ENCODE data around the gene HSD17B4.
"Not testable (repeated sequence)": the region's sequence is repeated elsewhere in the genome, so short reads cannot be mapped to it uniquely, and the experiment has no call there.

HSD17B4 gene

DNA sequence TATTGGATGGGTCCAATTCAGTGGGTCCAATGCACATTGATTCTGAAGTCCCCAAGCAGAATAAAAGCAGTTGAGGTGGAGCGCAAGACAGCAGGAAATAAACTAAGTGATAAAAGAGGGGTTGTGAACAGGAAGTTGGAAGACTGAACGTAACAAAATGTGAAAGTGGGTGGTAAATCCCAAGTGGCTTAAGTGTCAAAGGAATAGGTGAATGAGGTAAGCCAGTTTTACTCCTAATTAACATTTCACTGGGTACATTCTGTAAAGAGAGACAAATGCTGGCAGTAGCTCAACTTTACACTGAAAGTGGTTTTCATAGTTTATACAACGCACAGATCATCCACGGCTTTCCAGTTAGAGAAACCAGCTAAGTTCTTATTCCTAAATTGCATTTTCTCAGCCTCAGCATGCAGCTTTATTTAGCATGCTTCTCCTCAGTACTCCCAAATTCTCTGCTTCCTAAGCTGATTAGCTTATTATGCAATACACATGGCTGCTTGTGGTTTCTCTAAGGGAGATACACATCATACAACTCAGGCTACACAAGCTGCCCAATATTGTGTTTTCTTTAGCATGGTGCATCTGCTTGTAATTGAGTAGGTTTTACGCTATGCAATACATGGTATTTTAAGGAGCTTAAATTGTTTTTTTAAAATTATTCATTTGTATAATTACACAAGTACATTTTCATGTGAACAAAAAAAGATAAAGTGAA lies 34.2 kb upstream of the HSD17B4 start:
- H3K27me3 Mint-ChIP-seq: peaks cover 4% of the 10 kb centered on the region
- CTCF ChIA-PET: interaction anchor here (0.7 to 1.3 kb wide), 3 partner anchors 17 to 440 kb away, joined by 3 to 6 read pairs (median 4); partner anchors contain the start of gene DTWD2
- H3K4me1 Mint-ChIP-seq: peaks cover 15% of the 10 kb centered on the region
- no peak overlapping the region for H3K27ac Mint-ChIP-seq
- H3K4me3 Mint-ChIP-seq: no peak overlapping the region
- no peak for DNase-seq
- no peaks in the 10 kb centered on the region for H3K36me3 Mint-ChIP-seq
- H3K9me3 Mint-ChIP-seq: no peaks in the 10 kb centered on the region

DNA sequence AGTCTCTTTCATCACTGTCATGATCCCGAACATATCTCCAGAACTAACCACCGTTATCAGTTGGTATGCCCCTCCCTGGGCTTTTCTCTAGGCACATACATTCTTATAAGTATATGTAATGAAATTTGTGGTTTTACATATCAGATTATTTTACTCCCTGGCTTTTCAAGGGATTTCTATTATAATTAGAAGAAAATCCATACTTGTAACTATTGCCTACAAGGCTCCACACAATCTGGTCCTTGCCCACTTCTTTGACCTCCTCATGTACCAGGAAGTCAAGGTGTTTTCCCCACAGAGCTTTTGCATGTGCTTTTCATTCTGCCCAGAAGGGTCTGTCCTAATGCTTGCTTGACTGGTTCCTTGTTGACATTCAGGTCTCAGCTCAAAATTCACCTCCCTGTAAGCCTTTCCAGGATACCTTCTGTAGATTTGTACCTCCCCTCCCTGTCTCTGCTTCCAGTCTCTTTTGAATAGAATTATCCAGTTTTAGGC lies 33.6 kb upstream of the HSD17B4 start:
- Mint-ChIP-seq H3K27ac (no peak overlapping the region), H3K27me3 (peaks cover 4% of the 10 kb centered on the region), H3K9me3 (no peaks in the 10 kb centered on the region), H3K4me1 (peaks cover 15% of the 10 kb centered on the region), H3K36me3 (no peaks in the 10 kb centered on the region), H3K4me3 (no peak overlapping the region)
- CTCF ChIA-PET: interaction anchor here (0.7 to 1.3 kb wide), 3 partner anchors 16 to 440 kb away, joined by 3 to 6 read pairs (median 4); partner anchors contain the start of gene DTWD2
- DNase-seq: no peak

DNA sequence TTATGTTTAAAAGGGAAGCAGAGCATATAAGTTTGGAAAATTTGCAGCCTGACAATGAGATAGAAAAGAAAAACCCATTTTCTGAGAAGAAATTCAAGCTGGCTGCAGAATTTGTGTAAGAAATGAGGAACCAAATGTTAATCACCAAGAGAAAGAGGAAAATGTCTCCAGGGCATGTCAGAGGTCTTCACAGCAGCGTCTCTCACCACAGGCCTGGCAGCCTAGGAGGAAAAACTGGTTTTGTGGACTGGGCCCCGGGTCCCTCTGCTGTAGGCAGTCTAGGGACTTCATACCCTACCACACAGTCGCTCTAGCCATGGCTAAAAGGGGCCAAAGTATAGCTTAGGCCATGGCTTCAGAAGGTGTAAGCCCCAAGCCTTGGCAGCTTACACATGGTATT lies 32.1 kb upstream of the HSD17B4 start:
- peaks cover 15% of the 10 kb centered on the region for H3K4me1 Mint-ChIP-seq
- H3K27me3 Mint-ChIP-seq: peaks cover 4% of the 10 kb centered on the region
- H3K9me3 Mint-ChIP-seq: no peaks in the 10 kb centered on the region
- DNase-seq: no peak
- H3K36me3 Mint-ChIP-seq: no peaks in the 10 kb centered on the region
- H3K4me3 Mint-ChIP-seq: no peak overlapping the region
- CTCF ChIA-PET: interaction anchor here (0.8 to 1.3 kb wide), 2 partner anchors 15 to 432 kb away, joined by 3 read pairs; partner anchors contain the start of gene DTWD2
- H3K27ac Mint-ChIP-seq: no peak overlapping the region

DNA sequence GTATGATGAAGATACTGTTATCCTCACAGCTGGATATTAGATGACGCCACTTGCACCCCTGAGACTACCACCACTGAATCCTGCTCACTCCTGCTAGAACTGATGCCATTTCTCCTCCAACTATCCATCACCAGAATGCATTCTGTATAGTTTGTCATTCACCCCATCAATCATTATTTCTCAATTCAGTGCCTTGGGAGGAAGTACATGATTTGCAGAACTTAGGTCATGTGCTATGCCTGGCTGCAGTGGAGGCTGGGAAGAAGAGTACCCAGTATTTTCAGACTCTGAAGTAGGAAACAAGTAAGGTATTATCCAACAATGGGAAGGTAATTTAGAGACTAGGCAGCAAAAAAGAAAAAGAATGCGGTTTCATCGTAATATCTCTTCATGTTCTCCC lies 26.2 kb upstream of the HSD17B4 start:
- H3K36me3 Mint-ChIP-seq: no peaks in the 10 kb centered on the region
- CTCF ChIA-PET: interaction anchor here (0.5 to 0.8 kb wide), 2 partner anchors 12 to 14 kb away, joined by 3 to 4 read pairs; no protein-coding TSS in a partner anchor
- H3K4me1 Mint-ChIP-seq: no peaks in the 10 kb centered on the region
- no peak for DNase-seq
- H3K9me3 Mint-ChIP-seq: peaks cover under 1% of the 10 kb centered on the region
- no peak overlapping the region for H3K4me3 Mint-ChIP-seq
- peaks cover 7% of the 10 kb centered on the region for H3K27me3 Mint-ChIP-seq
- no peak overlapping the region for H3K27ac Mint-ChIP-seq

DNA sequence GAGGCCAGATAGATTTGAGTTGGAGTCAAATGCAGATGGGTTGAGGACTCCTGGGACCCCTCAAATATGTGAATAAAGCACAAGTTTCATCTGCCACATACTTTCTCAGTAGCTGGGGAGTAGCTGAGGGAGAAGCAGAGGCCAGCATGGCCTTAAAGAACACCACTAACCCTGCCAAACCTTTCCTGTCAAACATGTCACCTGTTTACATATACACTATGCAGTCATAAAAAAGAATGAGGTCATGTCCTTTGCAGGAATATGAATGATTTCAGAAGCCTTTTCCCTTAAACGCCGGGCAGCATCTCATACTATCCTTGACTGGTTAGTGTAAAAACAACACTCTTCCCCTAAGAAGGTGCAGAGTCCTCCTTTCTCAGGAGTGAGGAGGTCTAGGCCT lies 25.2 kb upstream of the HSD17B4 start:
- Mint-ChIP-seq H3K27ac (no peak overlapping the region), H3K4me1 (no peaks in the 10 kb centered on the region), H3K27me3 (peaks cover 11% of the 10 kb centered on the region), H3K36me3 (no peaks in the 10 kb centered on the region), H3K4me3 (no peak overlapping the region), H3K9me3 (peaks cover 2% of the 10 kb centered on the region)
- DNase-seq: no peak
- CTCF ChIA-PET: no interaction called here

DNA sequence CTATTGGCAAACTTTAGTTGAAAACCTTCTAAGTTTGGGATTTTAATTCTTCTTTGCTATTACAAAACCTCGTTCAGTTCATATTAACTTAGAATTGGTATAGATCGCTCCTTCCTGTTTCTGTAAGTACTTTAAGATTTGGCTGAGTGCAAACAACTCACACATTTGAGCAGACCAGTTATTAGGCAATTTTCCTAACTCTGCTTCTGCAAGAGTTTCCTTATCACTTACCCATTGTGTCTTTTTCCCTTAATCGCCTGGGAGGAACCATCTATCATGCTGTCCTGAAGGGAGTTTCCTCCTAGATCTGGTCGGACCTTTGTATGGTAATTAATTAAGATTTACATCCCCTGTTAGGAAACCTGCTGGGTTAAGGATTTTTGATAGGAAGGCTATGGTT lies 24.7 kb upstream of the HSD17B4 start:
- H3K27ac Mint-ChIP-seq, H3K4me1 Mint-ChIP-seq, DNase-seq, H3K36me3 Mint-ChIP-seq, CTCF ChIA-PET, H3K4me3 Mint-ChIP-seq, H3K9me3 Mint-ChIP-seq: not testable (repeated sequence)
- peaks cover 11% of the 10 kb centered on the region for H3K27me3 Mint-ChIP-seq

DNA sequence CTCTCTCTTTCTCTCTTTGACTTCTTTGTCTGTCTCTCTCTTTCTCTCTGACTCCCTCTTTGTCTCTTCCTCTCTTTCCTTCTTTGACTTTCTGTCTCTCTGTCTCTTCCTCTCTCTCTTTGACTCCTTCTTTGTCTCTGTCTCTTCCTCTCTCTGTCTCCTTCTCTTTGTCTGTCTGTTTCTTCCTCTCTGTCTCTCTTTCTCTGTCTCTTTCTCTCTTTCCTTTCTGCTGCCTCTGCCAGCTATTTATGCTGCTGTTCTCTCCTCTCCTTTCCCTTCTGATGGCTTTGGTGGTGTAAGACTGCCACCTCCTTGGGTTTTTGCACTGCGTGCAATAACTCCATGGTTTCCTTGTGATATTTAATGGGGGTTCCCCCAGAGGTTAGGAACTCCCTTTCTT lies 24.1 kb upstream of the HSD17B4 start:
- DNase-seq, CTCF ChIA-PET, H3K4me3 Mint-ChIP-seq, H3K36me3 Mint-ChIP-seq, H3K27ac Mint-ChIP-seq, H3K4me1 Mint-ChIP-seq, H3K9me3 Mint-ChIP-seq: not testable (repeated sequence)
- peaks cover 11% of the 10 kb centered on the region for H3K27me3 Mint-ChIP-seq

DNA sequence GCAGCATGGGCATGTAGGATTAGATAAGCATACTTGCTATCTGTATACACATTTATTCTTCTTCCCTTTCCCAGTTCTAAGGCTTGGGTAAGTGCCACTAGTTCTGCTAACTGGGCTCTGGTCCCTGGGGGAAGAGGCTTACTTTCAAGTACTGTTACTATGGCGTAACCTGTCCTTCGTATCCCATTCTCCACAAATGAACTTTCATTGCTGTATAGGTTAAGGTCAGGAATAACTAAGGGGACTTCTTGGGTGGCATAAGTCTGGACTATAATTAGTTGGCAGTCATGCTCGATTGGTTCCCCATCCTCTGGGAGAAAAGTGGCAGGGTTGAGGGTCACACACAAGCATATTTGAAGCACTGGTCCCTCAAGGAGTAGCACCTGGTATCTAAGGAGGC lies 23.7 kb upstream of the HSD17B4 start:
- H3K27me3 Mint-ChIP-seq: peaks cover 11% of the 10 kb centered on the region
- H3K4me3 Mint-ChIP-seq, H3K9me3 Mint-ChIP-seq, H3K36me3 Mint-ChIP-seq, H3K4me1 Mint-ChIP-seq, DNase-seq, H3K27ac Mint-ChIP-seq, CTCF ChIA-PET: not testable (repeated sequence)

DNA sequence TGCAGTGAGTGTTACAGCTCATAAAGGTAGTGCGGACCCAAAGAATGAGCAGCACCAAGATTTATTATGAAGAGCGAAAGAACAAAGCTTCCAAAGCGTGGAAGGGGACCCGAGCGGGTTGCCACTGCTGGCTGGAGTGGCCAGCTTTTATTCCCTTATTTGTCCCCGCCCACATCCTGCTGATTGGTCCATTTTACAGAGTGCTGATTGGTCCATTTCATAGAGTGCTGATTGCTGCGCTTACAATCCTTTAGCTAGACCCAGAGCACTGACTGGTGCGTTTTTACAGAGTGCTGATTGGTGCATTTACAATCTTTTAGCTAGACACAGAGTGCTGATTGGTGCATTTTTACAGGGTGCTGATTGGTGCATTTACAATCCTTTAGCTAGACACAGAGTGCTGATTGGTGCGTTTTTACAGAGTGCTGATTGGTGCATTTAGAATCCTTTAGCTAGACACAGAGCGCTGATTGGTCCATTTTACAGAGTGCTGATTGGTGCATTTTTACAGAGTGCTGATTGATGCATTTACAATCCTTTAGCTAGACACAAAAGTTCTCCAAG lies 19.5 kb upstream of the HSD17B4 start:
- not testable (repeated sequence) for H3K27ac Mint-ChIP-seq, DNase-seq, H3K4me3 Mint-ChIP-seq, H3K9me3 Mint-ChIP-seq, H3K36me3 Mint-ChIP-seq
- Mint-ChIP-seq H3K27me3 (peaks cover 26% of the 10 kb centered on the region), H3K4me1 (peaks cover 16% of the 10 kb centered on the region)
- CTCF ChIA-PET: interaction anchor here (1.0 kb wide), 1 partner anchor 445 kb away, joined by 4 read pairs; the partner anchor contains the start of gene DTWD2

DNA sequence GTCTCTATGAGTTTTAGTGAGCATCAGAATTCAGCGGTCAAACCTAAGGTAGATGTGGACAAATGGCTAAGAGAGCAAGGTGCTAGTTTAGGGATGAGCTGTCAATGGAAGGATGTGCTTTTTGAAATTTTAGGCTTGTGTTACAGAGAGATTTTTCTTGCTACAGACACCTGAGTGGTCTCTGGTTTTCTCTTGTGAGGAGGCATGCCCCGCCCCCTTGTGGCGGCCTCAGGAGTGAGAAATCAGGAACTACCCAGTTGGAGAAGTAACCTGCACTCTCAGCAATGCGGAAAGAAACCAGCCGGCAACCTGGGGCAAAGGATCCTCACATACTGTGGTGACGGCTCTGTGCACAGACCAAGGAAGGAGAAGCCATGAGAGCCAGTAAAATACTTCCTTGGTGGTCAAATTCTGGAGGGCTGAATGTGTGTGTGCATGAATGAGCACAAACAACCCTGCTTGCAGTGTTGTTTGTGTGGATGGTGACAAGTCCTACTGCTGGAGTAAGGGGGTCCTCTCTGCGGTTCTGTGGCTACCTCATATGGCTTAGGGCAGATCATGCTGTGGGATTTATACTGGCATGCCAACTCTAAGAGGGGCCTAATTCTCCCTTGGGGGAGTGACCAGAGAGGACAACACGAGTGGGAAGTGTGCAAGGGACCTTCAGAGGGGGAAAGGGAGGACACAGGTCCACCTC lies 16.7 kb upstream of the HSD17B4 start:
- CTCF ChIA-PET: interaction anchor here (0.6 to 2.0 kb wide), 16 partner anchors 15 to 453 kb away, joined by 3 to 28 read pairs (median 4); partner anchors contain the start of genes DMXL1 and DTWD2
- Mint-ChIP-seq H3K9me3 (peaks cover 10% of the 10 kb centered on the region), H3K36me3 (no peaks in the 10 kb centered on the region), H3K27ac (no peak overlapping the region), H3K27me3 (peaks cover 33% of the 10 kb centered on the region), H3K4me3 (no peak overlapping the region), H3K4me1 (peaks cover 25% of the 10 kb centered on the region)
- DNase-seq: peak; percentile 80

DNA sequence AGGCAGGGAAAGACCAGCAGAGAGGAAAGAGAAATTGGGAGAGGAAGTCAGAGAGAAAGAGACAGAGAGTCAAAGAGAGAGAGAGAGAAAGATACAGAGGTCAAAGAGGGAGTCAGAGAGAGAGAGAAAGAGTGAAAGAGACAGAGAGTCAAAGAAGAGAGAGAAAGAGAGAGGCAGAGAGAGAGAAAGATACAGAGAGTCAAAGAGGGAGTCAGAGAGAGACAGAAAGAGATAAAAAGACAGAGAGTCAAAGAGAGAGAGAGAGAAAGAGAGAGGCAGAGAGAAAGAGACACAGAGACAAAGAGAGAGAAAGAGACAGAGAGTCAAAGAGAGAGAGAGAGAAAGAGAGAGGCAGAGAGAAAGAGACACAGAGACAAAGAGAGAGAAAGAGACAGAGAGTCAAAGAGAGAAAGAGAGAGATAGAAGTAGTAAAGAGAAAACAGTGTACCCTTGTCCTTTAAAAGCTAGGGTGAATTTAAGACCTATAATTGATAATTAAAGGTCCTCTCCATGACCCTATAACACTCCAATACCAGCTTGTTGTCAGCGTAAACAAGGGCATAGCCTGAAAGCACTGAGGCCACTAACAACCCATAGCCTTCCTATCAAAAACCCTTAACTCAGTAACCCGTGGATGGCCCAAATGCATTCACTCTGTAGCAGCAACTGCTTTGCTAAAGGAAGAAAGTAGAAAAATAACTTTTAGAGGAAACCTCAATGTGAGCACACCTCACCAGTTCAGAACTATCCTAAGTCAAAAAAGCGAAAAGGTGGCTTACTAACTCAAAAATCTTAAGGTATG lies 14.3 kb upstream of the HSD17B4 start:
- not testable (repeated sequence) for H3K9me3 Mint-ChIP-seq, H3K27ac Mint-ChIP-seq
- CTCF ChIA-PET: interaction anchor here (0.7 kb wide), 1 partner anchor 12 kb away, joined by 3 read pairs; no protein-coding TSS in a partner anchor

DNA sequence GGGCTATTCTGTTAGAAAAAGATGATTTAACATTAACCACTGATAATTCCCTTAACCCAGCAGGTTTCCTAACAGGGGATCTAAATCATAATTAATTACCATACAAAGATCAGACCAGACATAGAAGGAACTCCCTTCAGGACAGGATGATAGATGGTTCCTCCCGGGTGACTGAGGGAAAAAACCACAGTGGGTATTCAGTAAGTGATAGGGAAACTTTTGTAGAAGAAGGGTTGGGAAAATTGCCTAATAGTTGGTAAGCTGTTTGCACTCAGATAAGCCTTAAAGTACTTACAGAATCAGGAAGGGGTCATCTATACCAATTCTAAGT lies 13.7 kb upstream of the HSD17B4 start:
- H3K9me3 Mint-ChIP-seq, DNase-seq, H3K27ac Mint-ChIP-seq, H3K36me3 Mint-ChIP-seq, H3K4me3 Mint-ChIP-seq: not testable (repeated sequence)
- Mint-ChIP-seq H3K4me1 (peaks cover 25% of the 10 kb centered on the region), H3K27me3 (peaks cover 35% of the 10 kb centered on the region)
- CTCF ChIA-PET: interaction anchor here (0.7 to 1.6 kb wide), 2 partner anchors 13 to 451 kb away, joined by 3 to 7 read pairs; partner anchors contain the start of gene DTWD2

More for the DNA sequence above, 14.3 kb upstream of the HSD17B4 start:
- H3K4me1 Mint-ChIP-seq: peaks cover 25% of the 10 kb centered on the region
- H3K4me3 Mint-ChIP-seq, H3K36me3 Mint-ChIP-seq, DNase-seq: not testable (repeated sequence)
- peaks cover 30% of the 10 kb centered on the region for H3K27me3 Mint-ChIP-seq

DNA sequence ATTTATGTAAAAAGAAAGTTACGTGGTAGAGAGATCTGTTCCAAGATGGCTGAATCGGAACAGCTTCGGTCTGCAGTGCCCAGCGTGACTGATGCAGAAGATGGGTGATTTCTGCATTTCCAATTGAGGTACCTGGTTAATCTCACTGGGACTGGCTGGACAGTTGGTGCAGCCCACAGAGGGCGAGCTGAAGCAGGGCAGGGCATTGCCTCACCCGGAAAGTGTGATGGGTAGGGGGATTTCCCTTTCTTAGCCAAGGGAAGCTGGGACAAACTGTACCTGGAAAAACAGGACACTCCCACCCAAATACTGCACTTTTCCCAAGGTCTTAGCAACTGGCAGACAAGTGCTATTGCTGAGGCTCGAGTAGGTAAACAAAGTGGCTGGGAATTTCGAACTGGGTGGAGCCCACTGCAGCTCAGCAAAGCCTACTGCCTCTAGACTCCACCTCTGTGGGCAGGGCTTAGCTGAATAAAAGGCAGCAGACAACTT lies 13.1 kb upstream of the HSD17B4 start:
- peaks cover 23% of the 10 kb centered on the region for H3K4me1 Mint-ChIP-seq
- DNase-seq: no peak
- no peaks in the 10 kb centered on the region for H3K36me3 Mint-ChIP-seq
- peaks cover 3% of the 10 kb centered on the region for H3K9me3 Mint-ChIP-seq
- CTCF ChIA-PET: interaction anchor here (1.6 kb wide), 1 partner anchor 451 kb away, joined by 7 read pairs; the partner anchor contains the start of gene DTWD2
- H3K27me3 Mint-ChIP-seq: peaks cover 38% of the 10 kb centered on the region
- peak overlapping the region; percentile 72 for H3K4me3 Mint-ChIP-seq
- no peak overlapping the region for H3K27ac Mint-ChIP-seq
